HepG2 (cell line): ENCODE results near the gene ADGRG1. TPM values are rescaled to one million over a fixed set of nuclear protein-coding genes. Genes with fewer than 3 reads are reported as not detected.

Experiments
- ARID5B ChIP-seq: IDR thresholded peaks from 2 replicates; pipeline ENCODE4 v1.4.0; 2020; ENCODE audit warnings: mild to moderate bottlenecking, missing genetic modification reagents
- FLYWCH1 ChIP-seq: sonication (generic); formaldehyde crosslinking; IDR thresholded peaks from 2 replicates; pipeline ENCODE4 v1.8.1; 2023; ENCODE audit warnings: mild to moderate bottlenecking, missing genetic modification reagents
- FOXO4 ChIP-seq: sonication (generic); formaldehyde crosslinking; conservative IDR thresholded peaks from 2 replicates; pipeline ENCODE4 v1.8.1; 2023; ENCODE audit warnings: missing genetic modification reagents
- HHEX ChIP-seq: IDR thresholded peaks from 2 replicates; pipeline ENCODE4 v1.6.1; 2016; ENCODE audit warnings: control low read depth
- IRF2 ChIP-seq: IDR thresholded peaks from 2 replicates; pipeline ENCODE4 v1.6.1; 2018; ENCODE audit warnings: missing genetic modification reagents, missing compliant biosample characterization
- KDM6A ChIP-seq: IDR thresholded peaks from 2 replicates; pipeline ENCODE4 v1.6.1; 2016; ENCODE audit warnings: low read depth
- KLF9 ChIP-seq: IDR thresholded peaks from 2 replicates; pipeline ENCODE4 v1.6.1; 2016; ENCODE audit warnings: low read depth
- NAIF1 ChIP-seq: sonication (generic); formaldehyde crosslinking; IDR thresholded peaks from 2 replicates; pipeline ENCODE4 v1.5.0; 2020; ENCODE audit warnings: mild to moderate bottlenecking, missing genetic modification reagents, borderline replicate concordance
- NBN ChIP-seq: fragments of 450-650 bp; conservative IDR thresholded peaks from 2 replicates; pipeline ENCODE4 v1.6.1; 2017
- PATZ1 ChIP-seq: sonication (generic); formaldehyde crosslinking; IDR thresholded peaks from 2 replicates; pipeline ENCODE4 v1.4.0; 2020; ENCODE audit warnings: missing genetic modification reagents
- RXRA ChIP-seq: sonication (generic); formaldehyde crosslinking; IDR thresholded peaks from 2 replicates; pipeline ENCODE4 v1.5.1; 2020; ENCODE audit warnings: missing genetic modification reagents
- TEAD2 ChIP-seq: sonication (generic); formaldehyde crosslinking; IDR thresholded peaks from 2 replicates; pipeline ENCODE4 v1.9.0; 2021; ENCODE audit warnings: missing genetic modification reagents
- WIZ ChIP-seq: sonication (generic); formaldehyde crosslinking; IDR thresholded peaks from 2 replicates; pipeline ENCODE4 v1.5.1; 2020; ENCODE audit warnings: mild to moderate bottlenecking, missing genetic modification reagents
- ZFY ChIP-seq: sonication (generic); formaldehyde crosslinking; IDR thresholded peaks from 2 replicates; pipeline ENCODE4 v1.4.0; 2020; ENCODE audit warnings: missing genetic modification reagents
- ZNF12 ChIP-seq: sonication (generic); formaldehyde crosslinking; IDR thresholded peaks from 2 replicates; pipeline ENCODE4 v1.5.0; 2020; ENCODE audit warnings: missing genetic modification reagents
- ZNF350 ChIP-seq: sonication (generic); formaldehyde crosslinking; IDR thresholded peaks from 2 replicates; pipeline ENCODE4 v1.4.0; 2020; ENCODE audit warnings: mild to moderate bottlenecking, low read depth, missing genetic modification reagents, borderline replicate concordance
- ZNF44 ChIP-seq: sonication (generic); formaldehyde crosslinking; IDR thresholded peaks from 2 replicates; pipeline ENCODE4 v1.5.1; 2020; ENCODE audit warnings: mild to moderate bottlenecking, missing genetic modification reagents
- ZNF563 ChIP-seq: sonication (generic); formaldehyde crosslinking; IDR thresholded peaks from 2 replicates; pipeline ENCODE4 v1.8.0; 2022; ENCODE audit warnings: mild to moderate bottlenecking, moderate library complexity, missing genetic modification reagents
- ZNF598 ChIP-seq: sonication (generic); formaldehyde crosslinking; IDR thresholded peaks from 2 replicates; pipeline ENCODE4 v1.5.1; 2020; ENCODE audit warnings: mild to moderate bottlenecking, missing genetic modification reagents, borderline replicate concordance
- polyA plus RNA-seq, 8 experiments: library from polyadenylated mRNA; depleted of rRNA in 3 of 8; stranded (reverse) in 7 of 8; unstranded in 1 of 8; fragments of >200 nt; fragmentation: Illumina TruSeq in 4 of 8; extraction: Trizol in 4 of 8; gene quantifications; 2 replicates each; pipeline versions ENCODE4 v1.2.1 to v1.2.3, GENCODE V29; 2011 to 2016; ENCODE audit warnings: low read depth in 4 of 8, missing spikeins in 1 of 8, mixed read lengths in 1 of 8; ENCODE audit not compliant: insufficient read depth in 1 of 8
- total RNA-seq, 5 experiments: library from RNA; depleted of rRNA; stranded (reverse); fragments of >200 nt; fragmentation: Illumina TruSeq; extraction: Trizol; gene quantifications; 2 replicates each; pipeline ENCODE4 v1.2.3, GENCODE V29; 2016; ENCODE audit warnings: low read depth in 1 of 5

ADGRG1 gene
- total and polyA plus RNA-seq, 2 of the 13 experiments (the other 11 are each of a cell fraction or from before 2014, with no cell fraction given), result 2.7 to 5.9 TPM

GRCh38 chr16:57667526-57668262 lies 39.3 kb downstream of the ADGRG1 start (continued):
- TF ChIP-seq ARID5B (CRISPR knock-in tag) (peak; percentile 94), ZNF12 (CRISPR knock-in tag) (0 out of 2 replicates have a peak, but pooled peaks have one; percentile 47), KLF9 (CRISPR knock-in tag) (no peak), TEAD2 (CRISPR knock-in tag) (no peak), ZNF563 (CRISPR knock-in tag) (no peak; the same call in 1 of the 2 replicates), ZFY (CRISPR knock-in tag) (peak; percentile 86), NAIF1 (CRISPR knock-in tag) (no peak), KDM6A (CRISPR knock-in tag) (peak; percentile 57; the same call in 1 of the 2 replicates), FLYWCH1 (CRISPR knock-in tag) (no peak), HHEX (CRISPR knock-in tag) (no peak), ZNF350 (CRISPR knock-in tag) (peak; percentile 97), RXRA (CRISPR knock-in tag) (peak; percentile 100), FOXO4 (no peak), WIZ (CRISPR knock-in tag) (no peak), ZNF598 (CRISPR knock-in tag) (0 out of 2 replicates have a peak, but pooled peaks have one; percentile 59), IRF2 (CRISPR knock-in tag) (peak; percentile 84), PATZ1 (CRISPR knock-in tag) (peak; percentile 90), NBN (no peak), ZNF44 (CRISPR knock-in tag) (no peak)
